ENCODE results near the gene KLHDC8B.

The KLHDC8B gene

DNA sequence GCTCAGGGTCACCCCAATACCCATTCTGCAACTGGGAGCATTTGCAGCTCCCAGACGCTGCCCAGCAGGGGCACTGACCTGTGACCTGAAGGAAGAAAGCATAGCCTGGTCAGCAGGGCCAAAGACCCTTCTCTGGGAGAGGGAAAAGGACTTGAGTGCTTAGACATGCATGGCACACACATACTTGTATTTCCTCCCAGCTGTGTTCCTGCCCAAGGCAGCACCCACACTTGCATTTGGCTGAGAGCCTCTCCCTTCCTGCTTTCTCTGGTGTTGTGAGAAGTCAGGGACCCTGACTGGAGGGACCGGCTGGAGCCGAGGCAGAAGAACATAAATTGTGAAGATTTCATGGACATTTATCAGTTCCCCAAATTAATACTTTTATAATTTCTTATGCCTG, 31.3 kb upstream of the KLHDC8B start:
- TF ChIP-seq, protein P1, sequence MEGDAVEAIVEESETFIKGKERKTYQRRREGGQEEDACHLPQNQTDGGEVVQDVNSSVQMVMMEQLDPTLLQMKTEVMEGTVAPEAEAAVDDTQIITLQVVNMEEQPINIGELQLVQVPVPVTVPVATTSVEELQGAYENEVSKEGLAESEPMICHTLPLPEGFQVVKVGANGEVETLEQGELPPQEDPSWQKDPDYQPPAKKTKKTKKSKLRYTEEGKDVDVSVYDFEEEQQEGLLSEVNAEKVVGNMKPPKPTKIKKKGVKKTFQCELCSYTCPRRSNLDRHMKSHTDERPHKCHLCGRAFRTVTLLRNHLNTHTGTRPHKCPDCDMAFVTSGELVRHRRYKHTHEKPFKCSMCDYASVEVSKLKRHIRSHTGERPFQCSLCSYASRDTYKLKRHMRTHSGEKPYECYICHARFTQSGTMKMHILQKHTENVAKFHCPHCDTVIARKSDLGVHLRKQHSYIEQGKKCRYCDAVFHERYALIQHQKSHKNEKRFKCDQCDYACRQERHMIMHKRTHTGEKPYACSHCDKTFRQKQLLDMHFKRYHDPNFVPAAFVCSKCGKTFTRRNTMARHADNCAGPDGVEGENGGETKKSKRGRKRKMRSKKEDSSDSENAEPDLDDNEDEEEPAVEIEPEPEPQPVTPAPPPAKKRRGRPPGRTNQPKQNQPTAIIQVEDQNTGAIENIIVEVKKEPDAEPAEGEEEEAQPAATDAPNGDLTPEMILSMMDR (IDR thresholded peaks at IDR 0.05; ENCODE audit: poor library complexity, severe bottlenecking) = no peak
- H3K4me1 ChIP-seq (ENCODE audit: insufficient read depth, poor library complexity, severe bottlenecking) = no peaks in the 10 kb centered on the region
- no peaks in the 10 kb centered on the region for H3K36me3 ChIP-seq (ENCODE audit: low read depth)
- H3K27me3 ChIP-seq (ENCODE audit: insufficient read depth, poor library complexity, severe bottlenecking) = no peaks in the 10 kb centered on the region
- H3K27ac ChIP-seq (ENCODE audit: poor library complexity, severe bottlenecking) = no peak overlapping the region
- no peak for DNase-seq (ENCODE audit: low spot score)
- H3K9me3 ChIP-seq (ENCODE audit: severe bottlenecking) = no peaks in the 10 kb centered on the region
- H3K4me3 ChIP-seq (ENCODE audit: severe bottlenecking) = no peak overlapping the region
- ATAC-seq (ENCODE audit: low read depth) = no peak

DNA sequence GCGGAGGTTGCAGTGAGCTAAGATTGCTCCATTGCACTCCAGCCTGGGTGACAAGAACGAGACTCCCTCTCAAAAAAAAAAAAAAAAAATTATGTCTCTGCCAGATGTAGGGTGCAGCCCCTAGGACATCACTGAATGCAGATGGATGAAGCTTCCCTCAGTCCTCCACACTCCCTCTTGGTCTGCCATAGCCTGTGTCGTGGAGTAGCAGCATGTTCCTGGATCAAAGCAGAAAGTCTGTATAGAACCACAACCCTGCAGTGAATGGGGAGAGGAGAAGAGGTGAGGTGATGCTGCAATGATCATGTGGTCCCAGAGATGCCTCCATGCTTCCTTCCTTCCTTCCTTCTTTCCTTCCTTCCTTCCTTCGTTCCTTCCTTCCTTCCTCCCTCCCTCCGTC, 23.2 kb upstream of the KLHDC8B start:
- no peaks in the 10 kb centered on the region for H3K36me3 ChIP-seq (ENCODE audit: low read depth)
- no peaks in the 10 kb centered on the region for H3K9me3 ChIP-seq (ENCODE audit: severe bottlenecking)
- H3K27ac ChIP-seq (ENCODE audit: poor library complexity, severe bottlenecking) = no peak overlapping the region
- H3K4me3 ChIP-seq (ENCODE audit: severe bottlenecking) = no peak overlapping the region
- H3K27me3 ChIP-seq (ENCODE audit: insufficient read depth, poor library complexity, severe bottlenecking) = no peaks in the 10 kb centered on the region
- ATAC-seq (ENCODE audit: low read depth) (no peak), DNase-seq (ENCODE audit: low spot score) (no peak)
- TF ChIP-seq, protein P1 (IDR thresholded peaks at IDR 0.05; ENCODE audit: poor library complexity, severe bottlenecking) = no peak
- H3K4me1 ChIP-seq (ENCODE audit: insufficient read depth, poor library complexity, severe bottlenecking) = no peaks in the 10 kb centered on the region

DNA sequence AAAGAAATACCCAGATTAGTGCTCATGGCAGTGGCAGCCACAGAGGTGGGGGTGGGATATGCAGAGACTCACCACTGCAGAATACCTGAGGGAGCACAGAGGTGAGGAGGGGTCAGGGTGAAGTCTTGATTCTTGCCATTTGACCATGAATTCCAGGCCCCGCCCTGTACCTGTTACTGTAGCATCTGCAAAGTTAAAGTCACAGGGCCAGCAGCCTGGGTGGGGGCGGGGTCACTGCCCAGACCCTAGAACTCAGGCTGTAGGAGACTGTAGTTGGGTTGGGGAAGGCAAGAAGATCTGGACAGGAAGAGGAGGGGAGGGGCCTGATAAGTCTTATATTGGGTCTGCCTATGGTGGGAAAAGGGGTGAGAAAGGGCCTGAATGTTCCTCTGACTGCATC, 19.8 kb upstream of the KLHDC8B start:
- Histone ChIP-seq H3K4me3 (ENCODE audit: severe bottlenecking) (no peak overlapping the region), H3K27ac (ENCODE audit: poor library complexity, severe bottlenecking) (no peak overlapping the region), H3K4me1 (ENCODE audit: insufficient read depth, poor library complexity, severe bottlenecking) (no peaks in the 10 kb centered on the region), H3K36me3 (ENCODE audit: low read depth) (no peaks in the 10 kb centered on the region), H3K9me3 (ENCODE audit: severe bottlenecking) (no peaks in the 10 kb centered on the region), H3K27me3 (ENCODE audit: insufficient read depth, poor library complexity, severe bottlenecking) (no peaks in the 10 kb centered on the region)
- no peak for DNase-seq (ENCODE audit: low spot score)
- TF ChIP-seq, protein P1 (IDR thresholded peaks at IDR 0.05; ENCODE audit: poor library complexity, severe bottlenecking) = no peak
- ATAC-seq (ENCODE audit: low read depth) = no peak

DNA sequence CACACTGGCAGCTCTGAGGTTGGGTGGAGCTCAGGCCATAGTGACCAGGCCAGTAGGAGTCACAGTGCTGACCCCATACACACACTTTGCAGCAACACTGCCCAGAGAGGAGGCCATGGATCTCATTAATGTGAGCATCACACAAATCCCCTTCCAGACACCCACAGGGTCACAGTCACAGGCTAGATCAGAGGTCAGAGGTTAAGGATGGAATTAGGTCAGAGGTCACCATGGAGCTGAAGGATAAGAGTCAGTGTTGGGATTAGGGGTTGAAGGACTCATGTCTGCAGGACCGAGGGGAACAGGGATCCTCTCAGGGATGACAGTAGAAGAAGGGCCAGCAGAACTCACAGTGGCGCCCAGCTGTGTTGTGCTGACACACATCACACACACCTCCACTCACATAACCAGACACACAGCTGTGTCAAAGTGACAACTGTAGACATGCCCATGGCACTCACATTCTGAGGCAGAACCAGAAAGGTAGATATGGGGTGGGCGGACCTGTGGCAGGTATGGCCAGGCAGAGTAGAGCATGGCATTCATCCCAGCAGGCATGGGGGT, 18.0 kb upstream of the KLHDC8B start:
- Histone ChIP-seq H3K4me3 (ENCODE audit: severe bottlenecking) (no peak overlapping the region), H3K4me1 (ENCODE audit: insufficient read depth, poor library complexity, severe bottlenecking) (no peaks in the 10 kb centered on the region), H3K9me3 (ENCODE audit: severe bottlenecking) (no peaks in the 10 kb centered on the region), H3K27me3 (ENCODE audit: insufficient read depth, poor library complexity, severe bottlenecking) (no peaks in the 10 kb centered on the region), H3K27ac (ENCODE audit: poor library complexity, severe bottlenecking) (no peak overlapping the region), H3K36me3 (ENCODE audit: low read depth) (no peaks in the 10 kb centered on the region)
- ATAC-seq (ENCODE audit: low read depth) = no peak
- TF ChIP-seq, protein P1 (IDR thresholded peaks at IDR 0.05; ENCODE audit: poor library complexity, severe bottlenecking) = no peak
- DNase-seq (ENCODE audit: low spot score) = no peak

DNA sequence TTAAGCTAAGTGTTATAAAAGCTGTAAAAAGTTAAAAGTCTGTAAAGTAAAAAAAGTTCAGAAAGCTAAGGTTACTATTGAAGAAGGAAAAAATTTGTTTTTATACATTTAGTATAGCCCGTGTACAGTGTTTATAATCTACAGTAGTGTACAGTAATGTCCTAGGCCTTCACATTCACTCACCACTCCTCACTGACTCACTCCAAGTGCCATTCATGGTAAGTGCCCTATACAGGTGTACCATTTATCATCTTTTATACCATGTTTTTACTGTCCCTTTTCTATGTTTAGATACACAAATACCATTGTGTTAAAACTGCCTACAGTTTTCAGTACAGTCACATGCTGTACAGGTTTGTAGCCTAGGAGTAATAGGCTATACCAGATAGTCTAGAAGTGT, 14.1 kb upstream of the KLHDC8B start:
- TF ChIP-seq, protein P1 (IDR thresholded peaks at IDR 0.05; ENCODE audit: poor library complexity, severe bottlenecking) = no peak
- Histone ChIP-seq H3K27me3 (ENCODE audit: insufficient read depth, poor library complexity, severe bottlenecking) (no peaks in the 10 kb centered on the region), H3K27ac (ENCODE audit: poor library complexity, severe bottlenecking) (no peak overlapping the region), H3K4me1 (ENCODE audit: insufficient read depth, poor library complexity, severe bottlenecking) (no peaks in the 10 kb centered on the region), H3K36me3 (ENCODE audit: low read depth) (no peaks in the 10 kb centered on the region), H3K9me3 (ENCODE audit: severe bottlenecking) (no peaks in the 10 kb centered on the region), H3K4me3 (ENCODE audit: severe bottlenecking) (no peak overlapping the region)
- no peak for ATAC-seq (ENCODE audit: low read depth)
- no peak for DNase-seq (ENCODE audit: low spot score)
